T-cell (primary cell): ENCODE measurements around the gene VENTX. TPM values are rescaled to one million over a fixed set of nuclear protein-coding genes. Genes with fewer than 3 reads are reported as not detected.

Source experiments
- ATAC-seq, 4 experiments: fragments of 200-7000 bp in 3 of 4; fragments of 150-1000 bp in 1 of 4; cut with Tn5 transposase; replicated peaks in 1 of 4; 1 replicate in 3 of 4; 2 replicates in 1 of 4; pipeline ENCODE4 v1.10.0; 2021; ENCODE audit warnings: moderate library complexity in 3 of 4, mild to moderate bottlenecking in 2 of 4, moderate number of reproducible peaks in 1 of 4
- CTCF ChIA-PET, 2 donors: fragments of 300-600 bp; sonication (Branson Sonifier 250); formaldehyde crosslinking; loops; one replicate each; lab custom pipeline; 2022; ENCODE audit warnings: antibody characterized with exemption in 2 of 2; lab: Charles Lee
- POLR2A ChIA-PET, 2 donors: fragments of 300-600 bp; sonication (Branson Sonifier 250); formaldehyde crosslinking; loops; one replicate each; lab custom pipeline; 2022; ENCODE audit warnings: antibody characterized with exemption in 2 of 2; lab: Charles Lee
- DNase-seq, 35 experiments: peaks; one replicate each; pipeline versions ENCODE4 v3.0.0 to v3.0.0-alpha.2; 2013 to 2023
- H3K27ac ChIP-seq: one replicate; pipeline ENCODE4 v1.5.1; 2013; ENCODE audit warnings: low read length
- H3K27me3 ChIP-seq, 2 experiments: replicated peaks in 1 of 2; 1 replicate in 1 of 2; 2 replicates in 1 of 2; pipeline versions ENCODE4 v1.6.1 to v1.7.0; 2013; ENCODE audit warnings: low read length in 1 of 2, mixed read lengths in 1 of 2; ENCODE audit not compliant: control insufficient read depth in 2 of 2, insufficient read depth in 2 of 2; ENCODE audit errors: extremely low read depth in 1 of 2
- H3K36me3 ChIP-seq, 2 donors: 1 replicate in 1 of 2; 2 replicates in 1 of 2; pipeline versions ENCODE4 v1.6.1 to v1.7.0; 2013; ENCODE audit warnings: low read length in 1 of 2; ENCODE audit not compliant: control insufficient read depth in 2 of 2, insufficient read depth in 1 of 2; ENCODE audit errors: extremely low read depth in 1 of 2
- H3K4me1 ChIP-seq, 2 experiments: 1 replicate in 1 of 2; 2 replicates in 1 of 2; pipeline versions ENCODE4 v1.6.1 to v1.7.0; 2013; ENCODE audit warnings: low read length in 2 of 2, mixed read lengths in 1 of 2; ENCODE audit not compliant: insufficient read depth in 2 of 2, control insufficient read depth in 1 of 2; ENCODE audit errors: extremely low read depth in 1 of 2
- H3K4me3 ChIP-seq, 2 donors: 1 replicate in 1 of 2; 2 replicates in 1 of 2; pipeline versions ENCODE4 v1.5.1 to v1.7.0; 2013; ENCODE audit warnings: mild to moderate bottlenecking in 2 of 2, low read length in 1 of 2, moderate library complexity in 1 of 2; ENCODE audit not compliant: control insufficient read depth in 1 of 2; ENCODE audit errors: extremely low read depth in 1 of 2
- H3K9me3 ChIP-seq: 2 replicates; pipeline ENCODE4 v1.7.0; 2013
- H3K27ac Mint-ChIP-seq, 2 donors: one replicate each; pipeline ENCODE4 v1.8.0; 2020 to 2021; ENCODE audit warnings: mild to moderate bottlenecking in 2 of 2, mixed read lengths in 2 of 2
- H3K27me3 Mint-ChIP-seq, 2 donors: one replicate each; pipeline ENCODE4 v1.8.0; 2021 to 2022; ENCODE audit warnings: mixed read lengths in 2 of 2
- H3K36me3 Mint-ChIP-seq: one replicate; pipeline ENCODE4 v1.8.0; 2021; ENCODE audit warnings: mixed read lengths
- H3K4me1 Mint-ChIP-seq, 3 donors: one replicate each; pipeline ENCODE4 v1.8.0; 2020 to 2022; ENCODE audit warnings: mixed read lengths in 3 of 3, mild to moderate bottlenecking in 1 of 3
- H3K4me3 Mint-ChIP-seq, 3 donors: one replicate each; pipeline ENCODE4 v1.8.0; 2020 to 2022; ENCODE audit warnings: mild to moderate bottlenecking in 3 of 3, mixed read lengths in 3 of 3, moderate library complexity in 3 of 3
- H3K9me3 Mint-ChIP-seq, 3 donors: one replicate each; pipeline ENCODE4 v1.8.0; 2020 to 2022; ENCODE audit warnings: mixed read lengths in 3 of 3
- WGBS: methylation state at CpG from one replicate; pipeline ENCODE4 v1.1.5; 2013; ENCODE audit warnings: missing lambda C conversion rate; ENCODE audit not compliant: insufficient coverage; 5-methylcytosine and 5-hydroxymethylcytosine counted together
- total RNA-seq, 35 experiments: library from RNA in 6 of 35; stranded (reverse) in 6 of 35; fragments of 120-200 nt in 1 of 35; gene quantifications; one replicate each; pipeline versions ENCODE4 v1.2.1 to v1.2.4 and lab custom pipeline; 2013 to 2026

The VENTX gene
- total RNA-seq, 5 donors from 2014 or later (not counting 1 experiment from before 2014, with no cell fraction given): 0.12 to 0.13 (median 0.12) TPM; not detected in 2

DNA sequence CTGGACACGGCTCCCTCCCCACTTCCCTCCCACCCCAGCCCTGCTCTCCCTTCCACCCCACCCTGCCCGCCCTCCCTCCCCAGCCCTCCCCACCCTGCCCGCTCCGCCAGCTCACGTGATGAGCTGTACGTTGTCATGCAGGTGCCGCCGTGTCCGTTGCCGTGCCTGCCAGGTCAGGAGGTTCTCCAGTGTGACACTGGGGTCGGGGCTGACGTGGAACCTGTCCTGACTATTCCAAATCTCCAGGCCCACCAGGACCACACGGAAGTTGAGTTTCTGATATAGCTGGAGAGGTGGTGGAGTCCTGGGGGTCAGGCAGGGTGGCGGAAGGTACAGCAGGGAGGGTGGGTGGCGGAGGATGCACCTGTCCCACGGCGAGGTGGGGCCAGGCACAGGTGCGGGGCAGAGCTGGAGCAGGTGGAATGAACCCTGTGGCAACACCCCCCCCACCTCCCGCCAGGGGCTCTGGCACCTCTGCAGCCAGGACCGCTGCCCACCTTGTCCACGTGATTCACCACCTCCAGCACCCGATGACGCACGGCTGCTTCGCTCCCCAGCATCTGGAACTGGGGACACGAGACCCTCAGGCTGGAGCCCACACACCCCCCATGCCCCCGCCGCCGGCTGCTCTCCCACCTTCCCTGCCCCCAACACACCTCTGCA lies 34.8 kb downstream of the VENTX start:
- Histone ChIP-seq H3K36me3 (peaks cover 20 to 55% of the 10 kb centered on the region in 2 donors), H3K27me3 (no peaks in the 10 kb centered on the region), H3K27ac (no peak overlapping the region), H3K4me3 (no peak overlapping the region), H3K9me3 (no peaks in the 10 kb centered on the region), H3K4me1 (peaks cover 10 to 41% of the 10 kb centered on the region in 2 experiments)
- Mint-ChIP-seq H3K9me3 (no peaks in the 10 kb centered on the region), H3K27me3 (no peaks in the 10 kb centered on the region), H3K4me1 (peaks cover 14 to 18% (median 14%) of the 10 kb centered on the region in 3 donors), H3K4me3 (no peak overlapping the region), H3K27ac (no peak overlapping the region), H3K36me3 (peaks cover 5% of the 10 kb centered on the region)
- ATAC-seq: no peak
- POLR2A ChIA-PET: interaction anchor here in 1 of 2 donors (0.6 kb wide), 1 partner anchor 825 kb away, joined by 3 read pairs; no protein-coding TSS in a partner anchor
- CTCF ChIA-PET: no interaction called here
- no peak for DNase-seq
- WGBS: 74% methylated on average over 10 of the region's 29 CpGs

GRCh38 chr10:133272964-133273420 lies 35.3 kb downstream of the VENTX start:
- peaks cover 20 to 55% of the 10 kb centered on the region in 2 donors for H3K36me3 ChIP-seq
- Mint-ChIP-seq H3K27me3 (no peaks in the 10 kb centered on the region), H3K4me1 (peaks cover 19 to 23% (median 20%) of the 10 kb centered on the region in 3 donors), H3K36me3 (peaks cover 5% of the 10 kb centered on the region), H3K27ac (no peak overlapping the region), H3K9me3 (no peaks in the 10 kb centered on the region), H3K4me3 (no peak overlapping the region)
- ATAC-seq: no peak
- DNase-seq: no peak
- 95% methylated on average over 21 of the region's 25 CpGs for WGBS
- H3K27me3 ChIP-seq: no peaks in the 10 kb centered on the region
- H3K4me3 ChIP-seq: no peak overlapping the region
- no peaks in the 10 kb centered on the region for H3K9me3 ChIP-seq
- ChIA-PET CTCF (no interaction called here), POLR2A (no interaction called here)
- H3K27ac ChIP-seq: no peak overlapping the region
- H3K4me1 ChIP-seq: peaks cover 10 to 46% of the 10 kb centered on the region in 2 experiments

DNA sequence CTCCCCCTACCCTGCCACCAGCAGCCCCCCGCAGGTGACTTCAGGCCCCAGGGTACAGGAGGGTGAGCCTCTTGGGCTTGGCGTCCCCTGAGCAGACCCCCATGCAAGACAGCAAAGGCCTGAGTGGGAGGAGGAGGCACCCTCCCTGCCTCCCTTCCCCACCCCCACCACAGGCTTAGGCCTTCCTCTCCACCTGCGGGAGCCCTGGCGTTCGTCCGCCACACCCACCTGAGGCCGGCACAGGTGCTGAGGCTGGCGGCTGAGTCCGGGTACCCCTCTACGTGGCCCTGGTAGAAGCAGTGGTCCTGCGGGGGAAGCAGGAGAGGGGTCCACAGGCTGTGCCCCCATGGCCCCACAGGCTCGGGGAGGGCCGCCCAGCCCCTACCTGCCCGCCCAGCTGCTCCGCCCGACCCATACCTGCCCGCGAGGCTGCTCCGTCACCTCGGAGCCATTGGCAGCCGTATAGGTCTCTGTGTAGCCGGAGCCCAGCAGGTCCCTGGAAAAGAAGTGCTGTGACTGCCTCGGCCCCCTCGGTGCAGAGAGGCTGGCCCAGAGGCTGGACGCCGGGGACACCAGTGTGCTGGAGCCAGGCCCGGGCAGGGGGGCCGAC lies 36.0 kb downstream of the VENTX start:
- Histone ChIP-seq H3K36me3 (peaks cover 20 to 49% of the 10 kb centered on the region in 2 donors), H3K27ac (peak overlapping the region; percentile 27), H3K9me3 (no peaks in the 10 kb centered on the region), H3K4me1 (peaks cover 10 to 53% of the 10 kb centered on the region in 2 experiments), H3K4me3 (no peak overlapping the region), H3K27me3 (no peaks in the 10 kb centered on the region)
- WGBS: 95% methylated on average over 22 of the region's 28 CpGs
- DNase-seq (no peak), ATAC-seq (no peak)
- Mint-ChIP-seq H3K9me3 (no peaks in the 10 kb centered on the region), H3K27me3 (no peaks in the 10 kb centered on the region), H3K4me1 (peaks cover 25 to 29% (median 26%) of the 10 kb centered on the region in 3 donors), H3K27ac (no peak overlapping the region), H3K4me3 (no peak overlapping the region), H3K36me3 (peaks cover 5% of the 10 kb centered on the region)
- POLR2A ChIA-PET: interaction anchor here in 1 of 2 donors (0.5 kb wide), 1 partner anchor 8 kb away, joined by 3 read pairs; no protein-coding TSS in a partner anchor
- CTCF ChIA-PET: no interaction called here

DNA sequence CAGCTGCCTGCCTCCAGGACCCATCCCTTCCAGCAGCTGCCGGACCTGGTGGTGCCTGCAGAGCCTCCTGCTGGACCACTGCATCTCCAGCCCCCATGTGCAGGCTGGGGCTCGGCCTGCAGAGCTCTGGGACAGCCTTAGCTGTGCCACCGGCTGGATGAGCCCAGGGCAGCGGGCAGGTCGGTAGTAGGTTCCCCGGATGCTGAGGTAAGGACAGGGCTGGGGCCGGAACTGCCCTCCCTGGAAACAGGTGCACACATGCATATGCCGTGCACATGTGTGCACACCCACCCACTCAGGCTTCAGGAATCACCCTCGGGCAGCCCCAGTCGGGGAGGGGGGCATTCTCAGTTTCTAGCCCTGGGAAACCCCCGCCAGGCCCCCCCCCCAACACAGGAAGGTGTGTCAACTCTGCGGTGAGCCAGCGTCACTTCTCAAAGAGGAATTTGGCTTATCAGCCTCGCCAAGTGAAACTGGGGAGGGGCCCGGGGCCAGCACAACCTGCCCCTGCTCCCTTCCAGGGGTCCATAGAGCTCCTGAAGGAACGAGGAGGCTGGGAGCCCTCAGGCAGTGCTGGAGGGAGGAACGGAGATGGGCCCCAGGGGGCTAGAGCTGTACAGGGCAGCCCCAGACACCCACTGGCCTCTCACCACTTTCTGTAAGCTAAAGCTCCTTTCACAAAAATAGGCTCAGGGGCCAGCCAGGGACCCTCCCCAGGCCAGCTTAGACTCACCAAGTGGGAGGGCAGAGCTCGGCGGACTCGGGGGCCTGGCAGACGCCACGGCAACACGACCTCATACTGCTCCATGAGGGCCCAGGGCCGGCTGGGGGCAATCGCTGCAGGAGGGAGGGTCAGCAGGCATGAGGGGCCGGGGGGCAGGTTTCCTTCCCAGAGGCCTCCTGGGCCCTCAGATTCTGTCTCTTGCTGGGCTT lies 37.4 kb downstream of the VENTX start:
- ATAC-seq: peak; percentile 44 to 77 (median 51)
- H3K4me3 Mint-ChIP-seq: peak overlapping the region; percentile 82 to 89 (median 82)
- H3K9me3 ChIP-seq: no peaks in the 10 kb centered on the region
- H3K4me1 ChIP-seq: peaks cover 12 to 66% of the 10 kb centered on the region in 2 experiments
- H3K36me3 Mint-ChIP-seq: peaks cover 3% of the 10 kb centered on the region
- peak overlapping the region; percentile 41 to 89 for H3K4me3 ChIP-seq
- H3K27ac ChIP-seq: peak overlapping the region; percentile 97
- peak overlapping the region; percentile 84 to 86 for H3K27ac Mint-ChIP-seq
- no peaks in the 10 kb centered on the region for H3K27me3 ChIP-seq
- no peaks in the 10 kb centered on the region for H3K9me3 Mint-ChIP-seq
- H3K27me3 Mint-ChIP-seq: no peaks in the 10 kb centered on the region
- WGBS: 4% methylated on average over 20 of the region's 26 CpGs
- CTCF ChIA-PET: interaction anchor here in 1 of 2 donors (0.8 to 1.0 kb wide), 3 partner anchors 11 to 33 kb away, joined by 3 to 4 read pairs (median 3); no protein-coding TSS in a partner anchor
- peak; percentile 43 to 92 (median 83) for DNase-seq
- POLR2A ChIA-PET: interaction anchor here (0.7 to 2.2 kb wide), 5 partner anchors 8 to 33 kb away, joined by 3 to 11 read pairs (median 4); no protein-coding TSS in a partner anchor
- H3K36me3 ChIP-seq: peaks cover 13 to 40% of the 10 kb centered on the region in 2 donors
- H3K4me1 Mint-ChIP-seq: peaks cover 27 to 40% (median 38%) of the 10 kb centered on the region in 3 donors

- WGBS: 3% methylated on average over 11 of the region's 12 CpGs
- H3K36me3 ChIP-seq: peaks cover 6 to 38% of the 10 kb centered on the region in 2 donors
- H3K4me1 Mint-ChIP-seq: peaks cover 27 to 40% (median 40%) of the 10 kb centered on the region in 3 donors
These were observed 38.0 kb downstream of the VENTX start for GRCh38 chr10:133275684-133276092.

More at GRCh38 chr10:133275684-133276092, 38.0 kb downstream of the VENTX start:
- H3K4me3 Mint-ChIP-seq: peak overlapping the region; percentile 82 to 89 (median 82)
- ChIA-PET CTCF (interaction anchor here in 1 of 2 donors (0.8 to 1.0 kb wide), 3 partner anchors 11 to 32 kb away, joined by 3 to 4 read pairs (median 3); no protein-coding TSS in a partner anchor), POLR2A (interaction anchor here (1.2 to 2.2 kb wide), 4 partner anchors 9 to 32 kb away, joined by 3 to 11 read pairs (median 4); no protein-coding TSS in a partner anchor)
- H3K27me3 Mint-ChIP-seq: no peaks in the 10 kb centered on the region
- Histone ChIP-seq H3K9me3 (no peaks in the 10 kb centered on the region), H3K4me3 (peak overlapping the region; percentile 41 to 89), H3K4me1 (peaks cover 12 to 69% of the 10 kb centered on the region in 2 experiments), H3K27me3 (no peaks in the 10 kb centered on the region), H3K27ac (peak overlapping the region; percentile 97)
- H3K27ac Mint-ChIP-seq: peak overlapping the region; percentile 84 to 86
- DNase-seq (peak in 16 of 35 experiments; percentile 32 to 67 (median 47)), ATAC-seq (peak; percentile 19 to 40 (median 30))
- no peaks in the 10 kb centered on the region for H3K36me3 Mint-ChIP-seq
- no peaks in the 10 kb centered on the region for H3K9me3 Mint-ChIP-seq
